HG03439 (cell line): ENCODE data around the gene TEX50.
"Not testable (repeated sequence)": the region's sequence is repeated elsewhere in the genome, so short reads cannot be mapped to it uniquely, and the experiment has no call there.

Source experiments
- ATAC-seq: cut with Tn5 transposase; IDR thresholded peaks from one replicate; pipeline ENCODE4 v1.9.1; 2021; ENCODE audit warnings: mild to moderate bottlenecking, moderate library complexity; ENCODE audit not compliant: unreplicated experiment

The TEX50 gene

GRCh38 chr1:173661271-173661670, 26.1 kb downstream of the TEX50 start:
- no peak for ATAC-seq

- ATAC-seq = no peak
Observed at GRCh38 chr1:173661763-173662162, 26.6 kb downstream of the TEX50 start.

GRCh38 chr1:173663159-173663558, 28.0 kb downstream of the TEX50 start:
- ATAC-seq = no peak

- no peak for ATAC-seq
Observed at GRCh38 chr1:173666646-173667045, 31.5 kb downstream of the TEX50 start.

GRCh38 chr1:173669491-173669941, 34.4 kb downstream of the TEX50 start, which contains the start of gene ANKRD45:
ANKRD45 (minus strand) TSS chr1:173669851; CDS start chr1:173659418, 10,433 bp downstream.
- no peak for ATAC-seq

- ATAC-seq = not testable (repeated sequence)
Observed at GRCh38 chr1:173674496-173674895, 39.4 kb downstream of the TEX50 start.

GRCh38 chr1:173680152-173680551, 45.0 kb downstream of the TEX50 start:
- ATAC-seq = not testable (repeated sequence)

- ATAC-seq = no peak
Observed at GRCh38 chr1:173682184-173682583, 47.0 kb downstream of the TEX50 start.

GRCh38 chr1:173683838-173684237, 48.7 kb downstream of the TEX50 start:
- not testable (repeated sequence) for ATAC-seq

GRCh38 chr1:173685121-173685520, 50.0 kb downstream of the TEX50 start:
- ATAC-seq = not testable (repeated sequence)
